ENCODE measurements around the gene FGD3.

DNA sequence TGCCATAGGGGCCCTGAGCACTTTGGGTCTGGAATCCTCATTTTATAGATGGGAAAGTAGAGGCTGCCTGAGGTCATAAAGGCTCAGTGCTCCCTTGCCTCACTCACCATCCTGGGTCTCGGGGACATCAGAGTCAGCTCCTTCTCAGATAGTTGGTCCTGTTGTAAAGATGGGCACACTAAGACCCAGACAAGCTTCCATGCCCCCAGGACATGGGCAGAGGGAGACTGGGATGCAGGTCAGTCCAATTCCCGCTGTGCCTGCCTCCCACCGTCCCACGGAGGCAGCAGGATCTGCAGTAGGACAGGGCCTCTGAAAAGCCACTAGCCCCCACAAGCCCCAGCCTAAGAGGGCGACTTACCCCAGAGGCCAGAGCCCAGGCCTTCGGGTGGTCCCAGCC is 92.1 kb downstream of the FGD3 start:
- TF ChIP-seq, protein P1, sequence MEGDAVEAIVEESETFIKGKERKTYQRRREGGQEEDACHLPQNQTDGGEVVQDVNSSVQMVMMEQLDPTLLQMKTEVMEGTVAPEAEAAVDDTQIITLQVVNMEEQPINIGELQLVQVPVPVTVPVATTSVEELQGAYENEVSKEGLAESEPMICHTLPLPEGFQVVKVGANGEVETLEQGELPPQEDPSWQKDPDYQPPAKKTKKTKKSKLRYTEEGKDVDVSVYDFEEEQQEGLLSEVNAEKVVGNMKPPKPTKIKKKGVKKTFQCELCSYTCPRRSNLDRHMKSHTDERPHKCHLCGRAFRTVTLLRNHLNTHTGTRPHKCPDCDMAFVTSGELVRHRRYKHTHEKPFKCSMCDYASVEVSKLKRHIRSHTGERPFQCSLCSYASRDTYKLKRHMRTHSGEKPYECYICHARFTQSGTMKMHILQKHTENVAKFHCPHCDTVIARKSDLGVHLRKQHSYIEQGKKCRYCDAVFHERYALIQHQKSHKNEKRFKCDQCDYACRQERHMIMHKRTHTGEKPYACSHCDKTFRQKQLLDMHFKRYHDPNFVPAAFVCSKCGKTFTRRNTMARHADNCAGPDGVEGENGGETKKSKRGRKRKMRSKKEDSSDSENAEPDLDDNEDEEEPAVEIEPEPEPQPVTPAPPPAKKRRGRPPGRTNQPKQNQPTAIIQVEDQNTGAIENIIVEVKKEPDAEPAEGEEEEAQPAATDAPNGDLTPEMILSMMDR (IDR thresholded peaks at IDR 0.05; ENCODE audit: control extremely low read depth in 1 of 3, insufficient read depth in 1 of 3, low read depth in 1 of 3, low read length in 3 of 3): no peak
- TF ChIP-seq POLR2A (IDR thresholded peaks at IDR 0.05; ENCODE audit: control extremely low read depth in 1 of 2, low read depth in 2 of 2, low read length in 2 of 2): no peak
- TF ChIP-seq EZH2 (IDR thresholded peaks at IDR 0.05; ENCODE audit: low read depth, low read length, severe bottlenecking): no peak
- TF ChIP-seq SP1 (IDR thresholded peaks at IDR 0.05; ENCODE audit: low read depth, low read length): no peak
- TF ChIP-seq, protein P2, sequence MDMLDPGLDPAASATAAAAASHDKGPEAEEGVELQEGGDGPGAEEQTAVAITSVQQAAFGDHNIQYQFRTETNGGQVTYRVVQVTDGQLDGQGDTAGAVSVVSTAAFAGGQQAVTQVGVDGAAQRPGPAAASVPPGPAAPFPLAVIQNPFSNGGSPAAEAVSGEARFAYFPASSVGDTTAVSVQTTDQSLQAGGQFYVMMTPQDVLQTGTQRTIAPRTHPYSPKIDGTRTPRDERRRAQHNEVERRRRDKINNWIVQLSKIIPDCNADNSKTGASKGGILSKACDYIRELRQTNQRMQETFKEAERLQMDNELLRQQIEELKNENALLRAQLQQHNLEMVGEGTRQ (IDR thresholded peaks at IDR 0.05; ENCODE audit: low read length): no peak
- TF ChIP-seq POLR2AphosphoS5 (IDR thresholded peaks at IDR 0.05; ENCODE audit: low read depth, low read length): no peak
- TF ChIP-seq YY1 (IDR thresholded peaks at IDR 0.05; ENCODE audit: low read depth, low read length): no peak
- no peak for TF ChIP-seq ZNF274 (IDR thresholded peaks at IDR 0.05; ENCODE audit: borderline replicate concordance, extremely low read depth, low read length)
- TF ChIP-seq CREB1 (IDR thresholded peaks at IDR 0.05): no peak

Data from H1 (cell line).